ENCODE data around the gene PGC. TPM values are rescaled to one million over a fixed set of nuclear protein-coding genes. Genes with fewer than 3 reads are reported as not detected.

Gene PGC
- total RNA-seq, 4 donors from 2014 or later: not detected

- peaks cover 0 to 14% (median 5%) of the 10 kb centered on the region in 4 donors for H3K4me1 ChIP-seq
- DNase-seq: no peak
Observed at GRCh38 chr6:41739041-41739440, 8.2 kb downstream of the PGC start.

GRCh38 chr6:41737591-41738130, 9.5 kb downstream of the PGC start:
- no peaks in the 10 kb centered on the region for H3K36me3 ChIP-seq
- H3K27me3 ChIP-seq: no peaks in the 10 kb centered on the region
- TF ChIP-seq CTCF (IDR thresholded peaks at IDR 0.05) (no peak), POLR2A (IDR thresholded peaks at IDR 0.05) (no peak)
- no peaks in the 10 kb centered on the region for H3K9me3 ChIP-seq
- H3K4me3 ChIP-seq: no peak overlapping the region
- H3K27ac ChIP-seq: no peak overlapping the region
- peaks cover 0 to 26% (median 9%) of the 10 kb centered on the region in 4 donors for H3K4me1 ChIP-seq
- no peak for DNase-seq

More at GRCh38 chr6:41739041-41739440, 8.2 kb downstream of the PGC start:
- H3K9me3 ChIP-seq: no peaks in the 10 kb centered on the region
- H3K36me3 ChIP-seq: no peaks in the 10 kb centered on the region
- H3K27me3 ChIP-seq: no peaks in the 10 kb centered on the region
- TF ChIP-seq POLR2A (IDR thresholded peaks at IDR 0.05): no peak
- TF ChIP-seq CTCF (IDR thresholded peaks at IDR 0.05): no peak
- no peak overlapping the region for H3K4me3 ChIP-seq
- H3K27ac ChIP-seq: no peak overlapping the region

GRCh38 chr6:41736800-41737555, 10.2 kb downstream of the PGC start:
- Histone ChIP-seq H3K4me1 (peaks cover 0 to 31% (median 9%) of the 10 kb centered on the region in 4 donors), H3K4me3 (no peak overlapping the region), H3K9me3 (no peaks in the 10 kb centered on the region), H3K36me3 (no peaks in the 10 kb centered on the region), H3K27me3 (no peaks in the 10 kb centered on the region), H3K27ac (no peak overlapping the region)
- TF ChIP-seq POLR2A (IDR thresholded peaks at IDR 0.05) (no peak), CTCF (IDR thresholded peaks at IDR 0.05) (no peak)
- no peak for DNase-seq

GRCh38 chr6:41736186-41736733, 10.9 kb downstream of the PGC start:
- peaks cover 0 to 27% (median 9%) of the 10 kb centered on the region in 4 donors for H3K4me1 ChIP-seq
- peak overlapping the region in 1 of 4 donors; percentile 74 for H3K4me3 ChIP-seq

More at GRCh38 chr6:41736186-41736733, 10.9 kb downstream of the PGC start:
- no peak for DNase-seq
- H3K9me3 ChIP-seq: no peaks in the 10 kb centered on the region
- H3K27ac ChIP-seq: peak overlapping the region in 1 of 4 donors; percentile 99
- no peaks in the 10 kb centered on the region for H3K36me3 ChIP-seq
- H3K27me3 ChIP-seq: no peaks in the 10 kb centered on the region
- TF ChIP-seq CTCF (IDR thresholded peaks at IDR 0.05) (no peak), POLR2A (IDR thresholded peaks at IDR 0.05) (no peak)

Data from Peyer's patch (tissue), 4 donors.